BJ (cell line): ENCODE measurements around the gene AXIN2. TPM values are rescaled to one million over a fixed set of nuclear protein-coding genes. Genes with fewer than 3 reads are reported as not detected.

Source experiments
- CTCF ChIA-PET: fragments of 350-600 bp; formaldehyde crosslinking; extraction: SDS; loops from one replicate; lab custom pipeline; 2021; ENCODE audit warnings: antibody characterized with exemption, inconsistent platforms; lab: Yijun Ruan, JAX
- POLR2A ChIA-PET: fragments of 300-600 bp; sonication (Branson Sonifier 250); formaldehyde crosslinking; extraction: SDS; loops from one replicate; lab custom pipeline; 2021; ENCODE audit warnings: antibody characterized with exemption; lab: Charles Lee
- DNase-seq: peaks from one replicate; pipeline ENCODE4 v3.0.0-alpha.2; 2011; ENCODE audit warnings: low read depth
- H3K27me3 ChIP-seq: 2 replicates; pipeline ENCODE4 v1.6.0; 2011; ENCODE audit warnings: low read length; ENCODE audit not compliant: control insufficient read depth, insufficient read depth
- H3K36me3 ChIP-seq: 2 replicates; pipeline ENCODE4 v1.5.1; 2011; ENCODE audit warnings: low read length; ENCODE audit not compliant: control insufficient read depth, insufficient read depth
- H3K4me3 ChIP-seq: 2 replicates; pipeline ENCODE4 v1.5.1; 2011; ENCODE audit warnings: low read depth, mild to moderate bottlenecking, control low read depth, low read length
- CTCF ChIP-seq: IDR thresholded peaks from 2 replicates; pipeline ENCODE4 v1.5.1; 2011; ENCODE audit warnings: low read depth, mild to moderate bottlenecking, control low read depth, inconsistent platforms, low read length, moderate library complexity; ENCODE audit not compliant: insufficient read depth
- polyA plus RNA-seq: library from polyadenylated mRNA; depleted of rRNA; stranded (reverse); fragments of >200 nt; gene quantifications from 2 replicates; pipeline ENCODE4 v1.2.3, GENCODE V29; 2011

Gene AXIN2
- polyA plus RNA-seq, 1 experiment: 1.3 TPM

- POLR2A ChIA-PET: no interaction called here
- CTCF ChIA-PET: no interaction called here
- Histone ChIP-seq H3K36me3 (no peaks in the 10 kb centered on the region), H3K27me3 (peaks cover 2% of the 10 kb centered on the region), H3K4me3 (no peak overlapping the region)
- TF ChIP-seq CTCF: no peak
- no peak for DNase-seq
These were observed 45.2 kb downstream of the AXIN2 start for GRCh38 chr17:65515959-65516948.

DNA sequence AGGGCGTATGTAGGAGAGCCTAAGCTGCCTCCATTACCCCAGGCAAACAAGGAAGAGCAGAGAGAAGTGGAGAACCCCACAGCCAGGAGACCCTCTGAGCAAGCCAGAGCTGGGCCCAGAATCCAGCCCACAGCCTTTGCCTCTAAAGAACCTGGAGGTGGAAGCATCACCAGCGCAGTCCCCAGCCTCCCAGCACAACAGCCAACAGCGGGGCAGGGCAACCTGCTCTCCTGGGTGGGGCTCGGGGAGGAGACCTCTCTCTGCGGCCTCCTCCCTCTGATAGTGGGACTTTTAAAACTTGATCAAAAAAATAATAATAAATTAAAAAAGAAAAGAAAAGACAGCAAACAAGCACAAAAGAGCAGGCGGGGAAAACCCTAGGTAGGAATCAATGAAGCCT, 45.9 kb downstream of the AXIN2 start:
- ChIA-PET POLR2A (no interaction called here), CTCF (no interaction called here)
- Histone ChIP-seq H3K36me3 (no peaks in the 10 kb centered on the region), H3K4me3 (no peak overlapping the region), H3K27me3 (peaks cover 2% of the 10 kb centered on the region)
- DNase-seq: no peak
- TF ChIP-seq CTCF: no peak

DNA sequence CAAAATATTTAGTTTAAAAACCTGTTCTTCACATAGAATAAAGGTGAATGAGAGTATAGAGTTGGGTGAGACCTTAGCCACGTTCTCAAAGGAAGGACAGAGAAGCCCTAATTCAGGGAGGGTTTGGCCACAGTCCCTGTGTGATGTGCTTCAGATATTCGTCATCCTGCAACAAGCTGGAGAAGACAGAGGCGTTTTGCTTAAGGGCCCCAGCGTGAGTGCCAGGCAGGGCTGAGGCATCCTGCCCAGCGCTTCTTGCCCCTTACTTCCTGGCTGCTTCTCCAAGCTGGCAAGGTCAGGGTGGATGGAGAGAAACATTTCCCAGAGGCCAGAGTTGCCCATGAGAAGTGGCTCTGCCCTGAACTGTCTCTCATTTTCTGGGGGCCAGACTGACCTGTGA, 46.9 kb downstream of the AXIN2 start:
- Histone ChIP-seq H3K27me3 (peaks cover 2% of the 10 kb centered on the region), H3K4me3 (no peak overlapping the region), H3K36me3 (no peaks in the 10 kb centered on the region)
- no peak for TF ChIP-seq CTCF
- POLR2A ChIA-PET: no interaction called here
- CTCF ChIA-PET: interaction anchor here (1.2 kb wide), 1 partner anchor 283 kb away, joined by 4 read pairs; no protein-coding TSS in a partner anchor
- DNase-seq: no peak

- no peaks in the 10 kb centered on the region for H3K36me3 ChIP-seq
- ChIA-PET CTCF (interaction anchor here (1.2 kb wide), 1 partner anchor 283 kb away, joined by 4 read pairs; no protein-coding TSS in a partner anchor), POLR2A (no interaction called here)
- no peak overlapping the region for H3K4me3 ChIP-seq
- DNase-seq: no peak
- no peak for TF ChIP-seq CTCF
- peaks cover 2% of the 10 kb centered on the region for H3K27me3 ChIP-seq
These were observed 47.4 kb downstream of the AXIN2 start for GRCh38 chr17:65514082-65514481.

GRCh38 chr17:65511316-65511715, 50.1 kb downstream of the AXIN2 start:
- POLR2A ChIA-PET: no interaction called here
- H3K4me3 ChIP-seq: no peak overlapping the region
- no peak for DNase-seq

More at GRCh38 chr17:65511316-65511715, 50.1 kb downstream of the AXIN2 start:
- Histone ChIP-seq H3K36me3 (no peaks in the 10 kb centered on the region), H3K27me3 (no peaks in the 10 kb centered on the region)
- CTCF ChIA-PET: no interaction called here
- no peak for TF ChIP-seq CTCF
